SK-N-SH treated with all-trans-retinoic acid at 6 μM for 48 hours (cell line): ENCODE results near the gene HDC.

Source experiments
- ATAC-seq: fragments of 200-7000 bp; cut with Tn5 transposase; 3 replicates; pipeline ENCODE4 v1.9.1; 2020; ENCODE audit warnings: mild to moderate bottlenecking, moderate library complexity
- BACH2 ChIP-seq: fragments of 250-450 bp; sonication (Bioruptor Pico); IDR thresholded peaks from 2 replicates; pipeline ENCODE4 v1.9.0; 2021; ENCODE audit warnings: mild to moderate bottlenecking, borderline replicate concordance
- CSDC2 ChIP-seq: fragments of 250-450 bp; sonication (Bioruptor Pico); IDR thresholded peaks from 2 replicates; pipeline ENCODE4 v1.5.0; 2020; ENCODE audit warnings: mild to moderate bottlenecking, moderate library complexity
- CSRNP3 ChIP-seq: fragments of 250-450 bp; sonication (Bioruptor Pico); IDR thresholded peaks from 2 replicates; pipeline ENCODE4 v1.5.1; 2021; ENCODE audit warnings: mild to moderate bottlenecking, moderate library complexity
- ESRRG ChIP-seq: fragments of 250-450 bp; sonication (Bioruptor Pico); IDR thresholded peaks from 2 replicates; pipeline ENCODE4 v1.6.1; 2021; ENCODE audit warnings: mild to moderate bottlenecking
- GLIS3 ChIP-seq: fragments of 250-450 bp; sonication (Bioruptor Pico); IDR thresholded peaks from 2 replicates; pipeline ENCODE4 v1.5.0; 2020; ENCODE audit warnings: mild to moderate bottlenecking, moderate library complexity
- ISL1 ChIP-seq: fragments of 250-450 bp; sonication (Bioruptor Pico); IDR thresholded peaks from 2 replicates; pipeline ENCODE4 v2.1.2; 2022; ENCODE audit warnings: mild to moderate bottlenecking, moderate library complexity
- OSR1 ChIP-seq: fragments of 250-450 bp; sonication (Bioruptor Pico); IDR thresholded peaks from 2 replicates; pipeline ENCODE4 v1.8.0; 2022; ENCODE audit warnings: moderate library complexity, mild to moderate bottlenecking, inconsistent platforms
- POU6F1 ChIP-seq: fragments of 250-450 bp; sonication (Bioruptor Pico); IDR thresholded peaks from 2 replicates; pipeline ENCODE4 v1.8.0; 2021; ENCODE audit warnings: low read depth, mild to moderate bottlenecking, moderate library complexity, borderline replicate concordance
- PPARA ChIP-seq: fragments of 250-450 bp; sonication (Bioruptor Pico); IDR thresholded peaks from 2 replicates; pipeline ENCODE4 v1.5.0; 2020; ENCODE audit warnings: mild to moderate bottlenecking, borderline replicate concordance
- SNAI2 ChIP-seq: fragments of 250-450 bp; sonication (Bioruptor Pico); IDR thresholded peaks from 2 replicates; pipeline ENCODE4 v1.5.0; 2020; ENCODE audit warnings: mild to moderate bottlenecking, moderate library complexity
- TCF4 ChIP-seq: fragments of 250-450 bp; sonication (Bioruptor Pico); IDR thresholded peaks from 2 replicates; pipeline ENCODE4 v1.8.0; 2021; ENCODE audit warnings: mild to moderate bottlenecking, moderate library complexity, borderline replicate concordance
- TSHZ2 ChIP-seq: fragments of 250-450 bp; sonication (Bioruptor Pico); IDR thresholded peaks from 2 replicates; pipeline ENCODE4 v1.5.0; 2020; ENCODE audit warnings: mild to moderate bottlenecking, moderate library complexity
- ZFP3 ChIP-seq: fragments of 250-450 bp; sonication (Bioruptor Pico); IDR thresholded peaks from 2 replicates; pipeline ENCODE4 v1.5.0; 2020; ENCODE audit warnings: mild to moderate bottlenecking, moderate library complexity
- ZNF70 ChIP-seq: fragments of 450-650 bp; formaldehyde crosslinking; IDR thresholded peaks from 2 replicates; pipeline ENCODE4 v1.5.0; 2020; ENCODE audit warnings: mild to moderate bottlenecking, moderate library complexity
- TF ChIP-seq, protein P1 (sequence below): fragments of 250-450 bp; sonication (Bioruptor Pico); IDR thresholded peaks from 2 replicates; pipeline ENCODE4 v1.5.1; 2020; ENCODE audit warnings: low read depth, mild to moderate bottlenecking, moderate library complexity

HDC gene

DNA sequence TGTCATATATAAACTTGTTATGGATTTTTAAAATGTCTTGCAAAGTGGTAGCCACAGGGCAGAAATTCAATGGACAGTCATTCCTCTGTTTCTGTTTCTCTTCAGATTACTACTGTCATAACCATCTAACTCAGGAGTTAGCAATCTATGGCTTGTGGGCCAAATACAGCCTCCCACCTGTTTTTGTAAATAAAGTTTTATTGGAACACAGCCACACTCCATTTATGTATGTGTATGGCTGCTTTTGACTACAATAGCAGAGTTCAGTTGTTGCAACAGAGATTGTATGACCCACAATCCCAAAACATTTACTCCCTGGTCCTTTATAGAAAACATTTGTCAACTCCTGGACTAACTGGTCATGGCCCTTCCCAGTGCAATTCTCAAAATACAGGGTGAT lies 63.5 kb downstream of the HDC start:
- ATAC-seq = no peak
- TF ChIP-seq CSRNP3 (CRISPR knock-in tag) (no peak), OSR1 (CRISPR knock-in tag) (no peak), ISL1 (CRISPR knock-in tag) (no peak), TSHZ2 (CRISPR knock-in tag) (no peak), TCF4 (CRISPR knock-in tag) (no peak), ESRRG (CRISPR knock-in tag) (no peak)
- TF ChIP-seq, protein P1, sequence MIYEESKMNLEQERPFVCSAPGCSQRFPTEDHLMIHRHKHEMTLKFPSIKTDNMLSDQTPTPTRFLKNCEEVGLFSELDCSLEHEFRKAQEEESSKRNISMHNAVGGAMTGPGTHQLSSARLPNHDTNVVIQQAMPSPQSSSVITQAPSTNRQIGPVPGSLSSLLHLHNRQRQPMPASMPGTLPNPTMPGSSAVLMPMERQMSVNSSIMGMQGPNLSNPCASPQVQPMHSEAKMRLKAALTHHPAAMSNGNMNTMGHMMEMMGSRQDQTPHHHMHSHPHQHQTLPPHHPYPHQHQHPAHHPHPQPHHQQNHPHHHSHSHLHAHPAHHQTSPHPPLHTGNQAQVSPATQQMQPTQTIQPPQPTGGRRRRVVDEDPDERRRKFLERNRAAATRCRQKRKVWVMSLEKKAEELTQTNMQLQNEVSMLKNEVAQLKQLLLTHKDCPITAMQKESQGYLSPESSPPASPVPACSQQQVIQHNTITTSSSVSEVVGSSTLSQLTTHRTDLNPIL (CRISPR knock-in tag) = no peak

GRCh38 chr15:50192926-50193620 lies 72.5 kb downstream of the HDC start:
- no peak for TF ChIP-seq ZNF70
- TF ChIP-seq BACH2 (CRISPR knock-in tag) = no peak
- TF ChIP-seq ZFP3 (CRISPR knock-in tag) = no peak
- TF ChIP-seq CSRNP3 (CRISPR knock-in tag) = no peak
- no peak for TF ChIP-seq CSDC2 (CRISPR knock-in tag)
- no peak for TF ChIP-seq SNAI2 (CRISPR knock-in tag)
- TF ChIP-seq POU6F1 (CRISPR knock-in tag) = no peak
- TF ChIP-seq GLIS3 (CRISPR knock-in tag) = no peak
- no peak for TF ChIP-seq PPARA (CRISPR knock-in tag)
- TF ChIP-seq, all 23 proteins: peak for 0
- no peak for ATAC-seq

DNA sequence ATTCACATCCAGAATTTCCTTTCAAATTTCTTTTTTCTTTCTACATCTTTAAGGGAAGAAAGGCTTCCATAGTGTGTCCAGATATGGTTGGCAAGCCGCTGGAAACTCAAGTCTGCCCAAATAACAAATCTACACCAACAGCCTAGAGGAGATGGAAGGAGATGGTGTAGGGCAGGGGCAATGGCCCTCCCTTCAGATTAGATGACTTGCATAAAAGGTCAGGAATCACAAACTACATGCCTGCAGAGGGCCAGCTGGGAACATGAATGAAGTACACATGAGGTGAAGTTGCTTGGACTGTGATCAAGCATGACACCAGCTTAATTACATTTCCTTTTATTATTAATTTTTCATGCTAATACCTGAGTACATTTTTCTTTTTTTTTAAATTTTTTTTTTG lies 73.4 kb downstream of the HDC start:
- ATAC-seq = no peak
- TF ChIP-seq ZNF70 (no peak), ISL1 (CRISPR knock-in tag) (no peak)
